Measurements from ENCODE around the gene TSEN54.
"Not testable (repeated sequence)": the region's sequence is repeated elsewhere in the genome, so short reads cannot be mapped to it uniquely, and the experiment has no call there.

TSEN54 gene

GRCh38 chr17:75518983-75519537, 2.7 kb downstream of the TSEN54 start:
- no peak for DNase-seq (ENCODE audit: low read depth in 2 of 2)

GRCh38 chr17:75520413-75520812, 4.1 kb downstream of the TSEN54 start:
- DNase-seq (ENCODE audit: low read depth in 2 of 2) = not testable (repeated sequence)

- DNase-seq (ENCODE audit: low read depth in 2 of 2) = no peak
These were observed 5.0 kb downstream of the TSEN54 start for GRCh38 chr17:75521290-75521689.

- no peak for DNase-seq (ENCODE audit: low read depth in 2 of 2)
These were observed 5.8 kb downstream of the TSEN54 start for GRCh38 chr17:75521951-75522727.

- DNase-seq (ENCODE audit: low read depth in 2 of 2) = no peak
These were observed 7.3 kb downstream of the TSEN54 start for GRCh38 chr17:75523647-75524046.

GRCh38 chr17:75524269-75524969, 8.1 kb downstream of the TSEN54 start:
- no peak for DNase-seq (ENCODE audit: low read depth in 2 of 2)

GRCh38 chr17:75524970-75525805, 8.9 kb downstream of the TSEN54 start, which contains the start of gene LLGL2:
Gene LLGL2 (plus strand): TSS chr17:75525697. CDS start chr17:75543427, 17,730 bp downstream.
- peak; percentile 60 to 69 for DNase-seq (ENCODE audit: low read depth in 2 of 2)

- DNase-seq (ENCODE audit: low read depth in 2 of 2) = no peak
These were observed 9.7 kb downstream of the TSEN54 start for GRCh38 chr17:75525806-75526554.

GRCh38 chr17:75526555-75527270, 10.4 kb downstream of the TSEN54 start:
- DNase-seq (ENCODE audit: low read depth in 2 of 2) = no peak

GRCh38 chr17:75530837-75531720, 14.8 kb downstream of the TSEN54 start:
- no peak for DNase-seq (ENCODE audit: low read depth in 2 of 2)

- DNase-seq (ENCODE audit: low read depth in 2 of 2) = no peak
These were observed 15.4 kb downstream of the TSEN54 start for GRCh38 chr17:75531721-75532072.

GRCh38 chr17:75535119-75535537, 18.8 kb downstream of the TSEN54 start:
- DNase-seq (ENCODE audit: low read depth in 2 of 2) = peak in 1 of 2 donors; percentile 33

GRCh38 chr17:75535871-75536270, 19.5 kb downstream of the TSEN54 start:
- no peak for DNase-seq (ENCODE audit: low read depth in 2 of 2)

GRCh38 chr17:75536366-75536765, 20.0 kb downstream of the TSEN54 start:
- no peak for DNase-seq (ENCODE audit: low read depth in 2 of 2)

GRCh38 chr17:75539967-75540729, 23.8 kb downstream of the TSEN54 start:
- no peak for DNase-seq (ENCODE audit: low read depth in 2 of 2)

GRCh38 chr17:75540923-75541503, 24.7 kb downstream of the TSEN54 start:
- DNase-seq (ENCODE audit: low read depth in 2 of 2) = no peak

- no peak for DNase-seq (ENCODE audit: low read depth in 2 of 2)
These were observed 25.9 kb downstream of the TSEN54 start for GRCh38 chr17:75542229-75542628.

GRCh38 chr17:75542728-75543336, 26.5 kb downstream of the TSEN54 start:
- no peak for DNase-seq (ENCODE audit: low read depth in 2 of 2)
